ENCODE measurements around the gene VSIG10. TPM values are rescaled to one million over a fixed set of nuclear protein-coding genes. Genes with fewer than 3 reads are reported as not detected.

VSIG10 gene
- total and polyA plus RNA-seq, 2 donors (not counting 1 experiment from before 2014, with no cell fraction given), result 9.1 to 31.7 TPM

DNA sequence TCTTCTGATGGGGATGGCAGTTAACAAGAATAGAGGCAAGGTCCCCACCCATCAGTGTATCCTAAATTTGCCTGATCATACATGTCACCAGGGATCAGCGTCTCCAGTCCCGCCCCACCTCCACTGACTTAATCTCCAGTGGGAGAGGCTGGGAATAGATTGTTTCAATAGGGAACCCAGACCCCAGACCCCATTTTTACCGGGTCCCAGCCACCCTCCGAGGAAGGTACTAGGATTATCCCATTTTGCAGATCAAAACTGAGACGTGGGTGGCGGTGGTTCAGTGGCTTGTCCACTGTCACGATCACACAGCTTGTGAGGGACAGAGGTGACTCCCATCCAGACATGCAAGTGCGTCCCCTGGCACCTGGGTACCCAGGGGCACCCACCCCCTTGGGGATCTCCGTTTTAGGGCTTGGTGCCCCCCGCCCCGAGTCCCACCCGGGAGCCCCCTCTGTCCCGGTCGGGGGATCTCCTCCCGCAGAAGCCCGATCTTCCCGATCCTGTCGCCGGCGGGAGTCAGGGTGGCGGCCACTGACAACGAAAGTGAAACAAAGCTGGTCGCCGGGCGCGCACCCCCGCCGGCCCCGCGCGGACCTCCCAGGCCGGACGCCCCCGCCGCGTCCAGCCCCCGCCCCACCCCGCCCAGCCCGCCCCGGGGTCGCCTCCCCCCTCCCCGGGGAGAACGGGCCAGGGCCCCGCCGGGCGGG lies 43.4 kb downstream of the VSIG10 start:
- H3K79me2 ChIP-seq (ENCODE audit: control insufficient read depth, insufficient read depth, low read length), result peaks cover 53% of the 10 kb centered on the region
- peak overlapping the region; percentile 91 for H3K9ac ChIP-seq (ENCODE audit: insufficient read depth, low read length)
- peak overlapping the region; percentile 89 to 90 (median 90) for H3K4me3 ChIP-seq (replicated peaks in 1 of 4; ENCODE audit: control extremely low read depth in 1 of 4, insufficient read depth in 1 of 4, low read depth in 3 of 4, low read length in 4 of 4)
- peaks cover 3% of the 10 kb centered on the region for H3K4me1 ChIP-seq (ENCODE audit: control insufficient read depth, extremely low read depth, insufficient read depth, low read length)
- TF ChIP-seq EZH2 (IDR thresholded peaks at IDR 0.05; ENCODE audit: low read length, missing control alignments), result no peak
- TF ChIP-seq, protein P1, sequence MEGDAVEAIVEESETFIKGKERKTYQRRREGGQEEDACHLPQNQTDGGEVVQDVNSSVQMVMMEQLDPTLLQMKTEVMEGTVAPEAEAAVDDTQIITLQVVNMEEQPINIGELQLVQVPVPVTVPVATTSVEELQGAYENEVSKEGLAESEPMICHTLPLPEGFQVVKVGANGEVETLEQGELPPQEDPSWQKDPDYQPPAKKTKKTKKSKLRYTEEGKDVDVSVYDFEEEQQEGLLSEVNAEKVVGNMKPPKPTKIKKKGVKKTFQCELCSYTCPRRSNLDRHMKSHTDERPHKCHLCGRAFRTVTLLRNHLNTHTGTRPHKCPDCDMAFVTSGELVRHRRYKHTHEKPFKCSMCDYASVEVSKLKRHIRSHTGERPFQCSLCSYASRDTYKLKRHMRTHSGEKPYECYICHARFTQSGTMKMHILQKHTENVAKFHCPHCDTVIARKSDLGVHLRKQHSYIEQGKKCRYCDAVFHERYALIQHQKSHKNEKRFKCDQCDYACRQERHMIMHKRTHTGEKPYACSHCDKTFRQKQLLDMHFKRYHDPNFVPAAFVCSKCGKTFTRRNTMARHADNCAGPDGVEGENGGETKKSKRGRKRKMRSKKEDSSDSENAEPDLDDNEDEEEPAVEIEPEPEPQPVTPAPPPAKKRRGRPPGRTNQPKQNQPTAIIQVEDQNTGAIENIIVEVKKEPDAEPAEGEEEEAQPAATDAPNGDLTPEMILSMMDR (conservative IDR thresholded peaks at IDR 0.05 in 1 of 2, IDR thresholded peaks at IDR 0.05 in 1 of 2; ENCODE audit: low read depth in 1 of 2, low read length in 2 of 2), result no peak
- peak overlapping the region; percentile 5 for H2AFZ ChIP-seq (ENCODE audit: low read length)
- no peaks in the 10 kb centered on the region for H4K20me1 ChIP-seq (ENCODE audit: control insufficient read depth, extremely low read depth, insufficient read depth, low read length)
- H3K4me2 ChIP-seq (ENCODE audit: extremely low read depth, insufficient read depth, low read length), result peak overlapping the region; percentile 99
- H3K36me3 ChIP-seq (ENCODE audit: control insufficient read depth, insufficient read depth, low read length), result no peaks in the 10 kb centered on the region
- H3K27me3 ChIP-seq (ENCODE audit: control insufficient read depth, insufficient read depth, low read length), result no peaks in the 10 kb centered on the region
- H3K27ac ChIP-seq (ENCODE audit: insufficient read depth, low read length), result peak overlapping the region; percentile 96
- no peak for DNase-seq (ENCODE audit: low read depth in 2 of 2)
- no peaks in the 10 kb centered on the region for H3K9me3 ChIP-seq (ENCODE audit: control insufficient read depth, insufficient read depth, low read depth, low read length)

GRCh38 chr12:118059341-118060191 lies 44.2 kb downstream of the VSIG10 start:
- no peaks in the 10 kb centered on the region for H4K20me1 ChIP-seq (ENCODE audit: control insufficient read depth, extremely low read depth, insufficient read depth, low read length)
- peak overlapping the region; percentile 89 to 90 (median 90) for H3K4me3 ChIP-seq (replicated peaks in 1 of 4; ENCODE audit: control extremely low read depth in 1 of 4, insufficient read depth in 1 of 4, low read depth in 3 of 4, low read length in 4 of 4)
- no peaks in the 10 kb centered on the region for H3K36me3 ChIP-seq (ENCODE audit: control insufficient read depth, insufficient read depth, low read length)
- H3K79me2 ChIP-seq (ENCODE audit: control insufficient read depth, insufficient read depth, low read length), result peaks cover 58% of the 10 kb centered on the region
- peak overlapping the region; percentile 99 for H3K4me2 ChIP-seq (ENCODE audit: extremely low read depth, insufficient read depth, low read length)
- TF ChIP-seq, protein P1 (conservative IDR thresholded peaks at IDR 0.05 in 1 of 2, IDR thresholded peaks at IDR 0.05 in 1 of 2; ENCODE audit: low read depth in 1 of 2, low read length in 2 of 2), result no peak
- TF ChIP-seq EZH2 (IDR thresholded peaks at IDR 0.05; ENCODE audit: low read length, missing control alignments), result no peak
- peak; percentile 22 to 82 for DNase-seq (ENCODE audit: low read depth in 2 of 2)
- H3K4me1 ChIP-seq (ENCODE audit: control insufficient read depth, extremely low read depth, insufficient read depth, low read length), result peaks cover 3% of the 10 kb centered on the region
- H2AFZ ChIP-seq (ENCODE audit: low read length), result no peak overlapping the region
- no peaks in the 10 kb centered on the region for H3K9me3 ChIP-seq (ENCODE audit: control insufficient read depth, insufficient read depth, low read depth, low read length)
- H3K9ac ChIP-seq (ENCODE audit: insufficient read depth, low read length), result peak overlapping the region; percentile 88
- no peaks in the 10 kb centered on the region for H3K27me3 ChIP-seq (ENCODE audit: control insufficient read depth, insufficient read depth, low read length)
- H3K27ac ChIP-seq (ENCODE audit: insufficient read depth, low read length), result peak overlapping the region; percentile 96

DNA sequence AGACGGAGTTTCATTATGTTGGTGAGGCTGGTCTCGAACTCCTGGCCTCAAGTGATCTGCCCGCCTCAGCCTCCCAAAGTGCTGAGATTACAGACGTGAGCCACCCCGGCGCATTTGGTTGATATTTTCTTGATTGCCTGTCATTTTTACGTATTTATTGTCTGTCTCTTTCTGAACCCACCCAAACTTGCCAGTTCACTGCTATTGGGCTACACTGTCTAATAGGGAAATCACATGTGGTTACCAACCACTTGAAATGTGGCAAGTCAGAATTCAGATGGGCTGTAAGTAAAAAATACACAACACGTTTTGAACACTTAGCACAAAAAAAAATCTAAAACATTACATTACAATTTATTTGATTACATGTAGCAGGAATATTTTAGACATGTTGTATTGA lies 44.9 kb downstream of the VSIG10 start:
- Histone ChIP-seq H4K20me1 (ENCODE audit: control insufficient read depth, extremely low read depth, insufficient read depth, low read length) (no peaks in the 10 kb centered on the region), H3K4me1 (ENCODE audit: control insufficient read depth, extremely low read depth, insufficient read depth, low read length) (peaks cover 3% of the 10 kb centered on the region), H3K27me3 (ENCODE audit: control insufficient read depth, insufficient read depth, low read length) (no peaks in the 10 kb centered on the region), H2AFZ (ENCODE audit: low read length) (no peak overlapping the region), H3K36me3 (ENCODE audit: control insufficient read depth, insufficient read depth, low read length) (no peaks in the 10 kb centered on the region), H3K9me3 (ENCODE audit: control insufficient read depth, insufficient read depth, low read depth, low read length) (no peaks in the 10 kb centered on the region), H3K4me2 (ENCODE audit: extremely low read depth, insufficient read depth, low read length) (peak overlapping the region; percentile 41), H3K4me3 (replicated peaks in 1 of 4; ENCODE audit: control extremely low read depth in 1 of 4, insufficient read depth in 1 of 4, low read depth in 3 of 4, low read length in 4 of 4) (peak overlapping the region in 1 of 4 experiments; percentile 89), H3K27ac (ENCODE audit: insufficient read depth, low read length) (no peak overlapping the region), H3K79me2 (ENCODE audit: control insufficient read depth, insufficient read depth, low read length) (peaks cover 58% of the 10 kb centered on the region), H3K9ac (ENCODE audit: insufficient read depth, low read length) (no peak overlapping the region)
- no peak for TF ChIP-seq EZH2 (IDR thresholded peaks at IDR 0.05; ENCODE audit: low read length, missing control alignments)
- TF ChIP-seq, protein P1 (conservative IDR thresholded peaks at IDR 0.05 in 1 of 2, IDR thresholded peaks at IDR 0.05 in 1 of 2; ENCODE audit: low read depth in 1 of 2, low read length in 2 of 2), result no peak
- DNase-seq (ENCODE audit: low read depth in 2 of 2), result no peak
